ENCODE measurements around the gene OXA1L. TPM values are rescaled to one million over a fixed set of nuclear protein-coding genes. Genes with fewer than 3 reads are reported as not detected.

Gene OXA1L
- total RNA-seq, 1 experiment from 2014 or later, result 138 TPM

GRCh38 chr14:22764382-22764781 lies 2.1 kb upstream of the OXA1L start:
- no peak overlapping the region for H3K27ac Mint-ChIP-seq
- no peaks in the 10 kb centered on the region for H3K9me3 Mint-ChIP-seq
- no peak overlapping the region for H3K4me3 Mint-ChIP-seq
- TF ChIP-seq NR1H2 (CRISPR knock-in tag; IDR thresholded peaks at IDR 0.05), result no peak
- TF ChIP-seq ZNF219 (CRISPR knock-in tag; IDR thresholded peaks at IDR 0.05; ENCODE audit: borderline replicate concordance), result no peak
- no peak for TF ChIP-seq TEAD4 (CRISPR knock-in tag; IDR thresholded peaks at IDR 0.05)
- no peak for TF ChIP-seq NR2C2 (CRISPR knock-in tag; IDR thresholded peaks at IDR 0.05)
- no peak for TF ChIP-seq MYBL2 (CRISPR knock-in tag; IDR thresholded peaks at IDR 0.05)
- TF ChIP-seq, protein P1, sequence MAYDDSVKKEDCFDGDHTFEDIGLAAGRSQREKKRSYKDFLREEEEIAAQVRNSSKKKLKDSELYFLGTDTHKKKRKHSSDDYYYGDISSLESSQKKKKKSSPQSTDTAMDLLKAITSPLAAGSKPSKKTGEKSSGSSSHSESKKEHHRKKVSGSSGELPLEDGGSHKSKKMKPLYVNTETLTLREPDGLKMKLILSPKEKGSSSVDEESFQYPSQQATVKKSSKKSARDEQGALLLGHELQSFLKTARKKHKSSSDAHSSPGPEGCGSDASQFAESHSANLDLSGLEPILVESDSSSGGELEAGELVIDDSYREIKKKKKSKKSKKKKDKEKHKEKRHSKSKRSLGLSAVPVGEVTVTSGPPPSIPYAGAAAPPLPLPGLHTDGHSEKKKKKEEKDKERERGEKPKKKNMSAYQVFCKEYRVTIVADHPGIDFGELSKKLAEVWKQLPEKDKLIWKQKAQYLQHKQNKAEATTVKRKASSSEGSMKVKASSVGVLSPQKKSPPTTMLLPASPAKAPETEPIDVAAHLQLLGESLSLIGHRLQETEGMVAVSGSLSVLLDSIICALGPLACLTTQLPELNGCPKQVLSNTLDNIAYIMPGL (CRISPR knock-in tag; IDR thresholded peaks at IDR 0.05), result no peak
- no peak for TF ChIP-seq ZMAT4 (CRISPR knock-in tag; IDR thresholded peaks at IDR 0.05)
- no peak for TF ChIP-seq RORB (CRISPR knock-in tag; IDR thresholded peaks at IDR 0.05)
- TF ChIP-seq SOX15 (CRISPR knock-in tag; IDR thresholded peaks at IDR 0.05), result no peak
- TF ChIP-seq, protein P2, sequence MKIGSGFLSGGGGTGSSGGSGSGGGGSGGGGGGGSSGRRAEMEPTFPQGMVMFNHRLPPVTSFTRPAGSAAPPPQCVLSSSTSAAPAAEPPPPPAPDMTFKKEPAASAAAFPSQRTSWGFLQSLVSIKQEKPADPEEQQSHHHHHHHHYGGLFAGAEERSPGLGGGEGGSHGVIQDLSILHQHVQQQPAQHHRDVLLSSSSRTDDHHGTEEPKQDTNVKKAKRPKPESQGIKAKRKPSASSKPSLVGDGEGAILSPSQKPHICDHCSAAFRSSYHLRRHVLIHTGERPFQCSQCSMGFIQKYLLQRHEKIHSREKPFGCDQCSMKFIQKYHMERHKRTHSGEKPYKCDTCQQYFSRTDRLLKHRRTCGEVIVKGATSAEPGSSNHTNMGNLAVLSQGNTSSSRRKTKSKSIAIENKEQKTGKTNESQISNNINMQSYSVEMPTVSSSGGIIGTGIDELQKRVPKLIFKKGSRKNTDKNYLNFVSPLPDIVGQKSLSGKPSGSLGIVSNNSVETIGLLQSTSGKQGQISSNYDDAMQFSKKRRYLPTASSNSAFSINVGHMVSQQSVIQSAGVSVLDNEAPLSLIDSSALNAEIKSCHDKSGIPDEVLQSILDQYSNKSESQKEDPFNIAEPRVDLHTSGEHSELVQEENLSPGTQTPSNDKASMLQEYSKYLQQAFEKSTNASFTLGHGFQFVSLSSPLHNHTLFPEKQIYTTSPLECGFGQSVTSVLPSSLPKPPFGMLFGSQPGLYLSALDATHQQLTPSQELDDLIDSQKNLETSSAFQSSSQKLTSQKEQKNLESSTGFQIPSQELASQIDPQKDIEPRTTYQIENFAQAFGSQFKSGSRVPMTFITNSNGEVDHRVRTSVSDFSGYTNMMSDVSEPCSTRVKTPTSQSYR (CRISPR knock-in tag; IDR thresholded peaks at IDR 0.05), result no peak
- TF ChIP-seq ARID4B (CRISPR knock-in tag; IDR thresholded peaks at IDR 0.05; ENCODE audit: borderline replicate concordance), result no peak
- no peak for TF ChIP-seq JAZF1 (CRISPR knock-in tag; IDR thresholded peaks at IDR 0.05)
- no peak for TF ChIP-seq IRF2 (CRISPR knock-in tag; IDR thresholded peaks at IDR 0.05; ENCODE audit: borderline replicate concordance, low read depth)
- TF ChIP-seq ZNF121 (CRISPR knock-in tag; IDR thresholded peaks at IDR 0.05), result no peak
- no peak for TF ChIP-seq GABPB1 (CRISPR knock-in tag; IDR thresholded peaks at IDR 0.05)
- TF ChIP-seq E2F1 (CRISPR knock-in tag; IDR thresholded peaks at IDR 0.05), result no peak
- ChIA-PET POLR2A (no interaction called here), CTCF (interaction anchor here (0.9 kb wide), 1 partner anchor 194 kb away, joined by 5 read pairs; no protein-coding TSS in a partner anchor)
- DNase-seq (ENCODE audit: low spot score) (no peak), ATAC-seq (no peak)
- H3K27me3 Mint-ChIP-seq (ENCODE audit: low read depth), result no peaks in the 10 kb centered on the region; the same call in 1 of the 2 replicates
- peaks cover 26% of the 10 kb centered on the region for H3K4me1 Mint-ChIP-seq
- H3K36me3 Mint-ChIP-seq, result peaks cover 14% of the 10 kb centered on the region

DNA sequence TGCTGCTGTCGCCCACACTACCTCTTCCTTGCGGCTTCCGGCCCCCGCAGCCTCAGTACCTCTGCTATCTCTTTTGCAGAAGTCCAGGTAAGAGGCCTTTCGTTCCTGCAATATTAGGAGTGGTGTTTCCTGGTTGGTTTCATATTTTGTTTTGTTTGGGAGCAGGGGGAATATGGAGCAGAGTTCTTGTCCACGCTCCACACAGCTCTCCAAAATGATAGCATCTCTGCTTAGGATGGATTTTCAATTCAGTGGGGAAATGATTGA lies 768 bp downstream of the OXA1L start:
- Mint-ChIP-seq H3K4me1 (peaks cover 26% of the 10 kb centered on the region), H3K27me3 (ENCODE audit: low read depth) (no peaks in the 10 kb centered on the region), H3K36me3 (peaks cover 38% of the 10 kb centered on the region), H3K27ac (no peak overlapping the region; the same call in 1 of the 2 replicates), H3K4me3 (peak overlapping the region; percentile 93), H3K9me3 (no peaks in the 10 kb centered on the region)
- ChIA-PET POLR2A (interaction anchor here (0.9 to 2.6 kb wide), 4 partner anchors 11 to 168 kb away, joined by 3 to 23 read pairs (median 4); no protein-coding TSS in a partner anchor), CTCF (interaction anchor here (1.2 to 3.7 kb wide), 6 partner anchors 55 to 197 kb away, joined by 3 to 41 read pairs (median 6); partner anchors contain the start of gene DAD1)
- DNase-seq (ENCODE audit: low spot score), result no peak
- no peak for ATAC-seq
- no peak for TF ChIP-seq STAT6 (CRISPR knock-in tag; conservative IDR thresholded peaks at IDR 0.05; ENCODE audit: low read depth)
- TF ChIP-seq ARID4B (CRISPR knock-in tag; IDR thresholded peaks at IDR 0.05; ENCODE audit: borderline replicate concordance), result 0 out of 2 replicates have a peak, but pooled peaks have one; percentile 9

All from WTC11 (cell line).